HEK293 (cell line): ENCODE measurements around the gene CORO2B.

Experiments
- OSR2 ChIP-seq: fragments of 450-650 bp; formaldehyde crosslinking; IDR thresholded peaks from 2 replicates; pipeline ENCODE4 v1.5.1; 2016; ENCODE audit warnings: missing biosample characterization, missing genetic modification characterization
- REPIN1 ChIP-seq: fragments of 450-650 bp; formaldehyde crosslinking; IDR thresholded peaks from 2 replicates; pipeline ENCODE4 v1.5.1; 2017; ENCODE audit warnings: missing biosample characterization, missing genetic modification characterization, low read depth
- SCRT1 ChIP-seq: fragments of 450-650 bp; formaldehyde crosslinking; IDR thresholded peaks from 2 replicates; pipeline ENCODE4 v1.5.1; 2016; ENCODE audit warnings: missing biosample characterization, missing genetic modification characterization, borderline replicate concordance
- SCRT2 ChIP-seq: fragments of 450-650 bp; formaldehyde crosslinking; IDR thresholded peaks from 2 replicates; pipeline ENCODE4 v1.5.1; 2016; ENCODE audit warnings: missing biosample characterization, missing genetic modification characterization
- ZNF302 ChIP-seq: fragments of 450-650 bp; formaldehyde crosslinking; IDR thresholded peaks from 2 replicates; pipeline ENCODE4 v1.5.1; 2016; ENCODE audit warnings: missing biosample characterization, missing genetic modification characterization, low read depth
- ZNF561 ChIP-seq: fragments of 450-650 bp; IDR thresholded peaks from 2 replicates; pipeline ENCODE4 v1.5.1; 2018; ENCODE audit warnings: missing biosample characterization, missing genetic modification characterization, borderline replicate concordance
- ZNF768 ChIP-seq: fragments of 450-650 bp; formaldehyde crosslinking; IDR thresholded peaks from 2 replicates; pipeline ENCODE4 v1.5.1; 2018; ENCODE audit warnings: missing biosample characterization, mild to moderate bottlenecking, missing genetic modification characterization
- ZNF777 ChIP-seq: fragments of 450-650 bp; formaldehyde crosslinking; IDR thresholded peaks from 2 replicates; pipeline ENCODE4 v1.5.1; 2017; ENCODE audit warnings: missing biosample characterization, missing genetic modification characterization, borderline replicate concordance
- TF ChIP-seq, protein P1 (sequence below): fragments of 450-650 bp; formaldehyde crosslinking; IDR thresholded peaks from 2 replicates; pipeline ENCODE4 v1.5.1; 2016; ENCODE audit warnings: missing biosample characterization, missing genetic modification characterization
- TF ChIP-seq, protein P2 (sequence below): fragments of 450-650 bp; formaldehyde crosslinking; IDR thresholded peaks from 2 replicates; pipeline ENCODE4 v1.5.1; 2017; ENCODE audit warnings: missing biosample characterization, missing genetic modification characterization
- TF ChIP-seq, protein P3 (sequence below): fragments of 450-650 bp; formaldehyde crosslinking; IDR thresholded peaks from 2 replicates; pipeline ENCODE4 v1.5.1; 2016; ENCODE audit warnings: missing biosample characterization, missing genetic modification characterization
- TF ChIP-seq, protein P4 (sequence below): fragments of 450-650 bp; formaldehyde crosslinking; IDR thresholded peaks from 2 replicates; pipeline ENCODE4 v1.5.1; 2016; ENCODE audit warnings: missing biosample characterization, missing genetic modification characterization, low read depth
- TF ChIP-seq, protein P5 (sequence below): fragments of 450-650 bp; formaldehyde crosslinking; IDR thresholded peaks from 2 replicates; pipeline ENCODE4 v1.5.1; 2016; ENCODE audit warnings: missing biosample characterization, missing genetic modification characterization
- TF ChIP-seq, protein P6 (sequence below): fragments of 450-650 bp; formaldehyde crosslinking; IDR thresholded peaks from 2 replicates; pipeline ENCODE4 v1.5.1; 2016; ENCODE audit warnings: missing biosample characterization, missing genetic modification characterization
- TF ChIP-seq, protein P7 (sequence below): fragments of 450-650 bp; formaldehyde crosslinking; IDR thresholded peaks from 2 replicates; pipeline ENCODE4 v1.5.1; 2016; ENCODE audit warnings: missing biosample characterization, missing genetic modification characterization
- TF ChIP-seq, protein P8 (sequence below): fragments of 450-650 bp; formaldehyde crosslinking; IDR thresholded peaks from 2 replicates; pipeline ENCODE4 v1.5.1; 2016; ENCODE audit warnings: missing biosample characterization, missing genetic modification characterization, low read depth

Gene CORO2B

DNA sequence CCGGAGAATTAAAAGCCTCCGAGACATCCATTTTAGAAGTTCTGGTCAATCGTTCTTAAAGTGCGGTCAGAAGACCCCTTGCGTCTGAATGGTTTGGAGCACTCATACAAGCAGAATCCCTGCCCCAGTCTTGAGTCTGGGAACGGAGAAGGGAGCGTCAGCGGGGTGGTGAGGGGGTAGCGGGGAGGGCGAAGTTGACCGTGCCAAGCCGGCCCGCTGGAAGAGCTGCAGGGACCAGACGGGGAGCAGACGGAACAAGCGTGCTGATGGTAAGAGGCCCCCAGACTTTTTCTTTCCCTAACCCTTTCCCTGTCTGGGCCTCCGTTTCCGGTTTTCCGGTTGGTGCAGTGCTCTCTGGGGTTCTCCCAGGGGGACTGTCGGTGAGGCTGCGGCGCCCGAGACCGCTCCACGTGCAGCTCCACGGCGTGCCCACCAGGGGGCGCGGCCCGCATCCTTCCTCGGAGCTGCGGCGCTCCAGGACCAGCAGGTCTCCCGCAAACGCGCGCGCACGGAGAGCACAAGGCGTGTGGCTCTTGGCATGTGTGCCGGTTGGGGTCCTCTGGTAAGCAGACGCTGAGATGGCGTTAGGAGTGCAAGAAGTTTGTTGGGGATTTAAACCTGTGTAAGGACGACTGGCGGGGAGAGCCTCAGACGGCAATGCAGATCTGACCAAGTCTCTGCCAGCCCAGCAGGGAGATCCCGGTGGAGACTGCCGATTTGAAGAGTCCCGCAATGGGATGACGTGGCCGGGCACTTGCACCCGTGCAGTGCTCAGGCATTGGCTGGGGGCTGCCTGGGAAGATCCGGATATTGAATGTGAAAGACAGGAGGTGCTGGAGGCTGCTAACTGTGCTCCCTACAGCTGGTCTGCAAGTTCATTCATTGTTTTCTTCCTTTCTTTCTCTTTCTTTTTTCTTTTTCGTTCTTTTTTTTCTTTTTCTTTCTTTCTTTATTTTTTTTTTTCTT, 19.2 kb upstream of the CORO2B start (continued):
- TF ChIP-seq REPIN1 (peak; percentile 50; the same call in 1 of the 2 replicates), ZNF302 (tag by site-specific recombination) (no peak), ZNF777 (no peak), SCRT2 (peak; percentile 58), OSR2 (tag by site-specific recombination) (no peak), ZNF768 (tag by site-specific recombination) (no peak), SCRT1 (tag by site-specific recombination) (no peak), ZNF561 (tag by site-specific recombination) (peak; percentile 91; the same call in 1 of the 2 replicates)
- TF ChIP-seq, protein P1, sequence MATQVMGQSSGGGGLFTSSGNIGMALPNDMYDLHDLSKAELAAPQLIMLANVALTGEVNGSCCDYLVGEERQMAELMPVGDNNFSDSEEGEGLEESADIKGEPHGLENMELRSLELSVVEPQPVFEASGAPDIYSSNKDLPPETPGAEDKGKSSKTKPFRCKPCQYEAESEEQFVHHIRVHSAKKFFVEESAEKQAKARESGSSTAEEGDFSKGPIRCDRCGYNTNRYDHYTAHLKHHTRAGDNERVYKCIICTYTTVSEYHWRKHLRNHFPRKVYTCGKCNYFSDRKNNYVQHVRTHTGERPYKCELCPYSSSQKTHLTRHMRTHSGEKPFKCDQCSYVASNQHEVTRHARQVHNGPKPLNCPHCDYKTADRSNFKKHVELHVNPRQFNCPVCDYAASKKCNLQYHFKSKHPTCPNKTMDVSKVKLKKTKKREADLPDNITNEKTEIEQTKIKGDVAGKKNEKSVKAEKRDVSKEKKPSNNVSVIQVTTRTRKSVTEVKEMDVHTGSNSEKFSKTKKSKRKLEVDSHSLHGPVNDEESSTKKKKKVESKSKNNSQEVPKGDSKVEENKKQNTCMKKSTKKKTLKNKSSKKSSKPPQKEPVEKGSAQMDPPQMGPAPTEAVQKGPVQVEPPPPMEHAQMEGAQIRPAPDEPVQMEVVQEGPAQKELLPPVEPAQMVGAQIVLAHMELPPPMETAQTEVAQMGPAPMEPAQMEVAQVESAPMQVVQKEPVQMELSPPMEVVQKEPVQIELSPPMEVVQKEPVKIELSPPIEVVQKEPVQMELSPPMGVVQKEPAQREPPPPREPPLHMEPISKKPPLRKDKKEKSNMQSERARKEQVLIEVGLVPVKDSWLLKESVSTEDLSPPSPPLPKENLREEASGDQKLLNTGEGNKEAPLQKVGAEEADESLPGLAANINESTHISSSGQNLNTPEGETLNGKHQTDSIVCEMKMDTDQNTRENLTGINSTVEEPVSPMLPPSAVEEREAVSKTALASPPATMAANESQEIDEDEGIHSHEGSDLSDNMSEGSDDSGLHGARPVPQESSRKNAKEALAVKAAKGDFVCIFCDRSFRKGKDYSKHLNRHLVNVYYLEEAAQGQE (tag by site-specific recombination): no peak; the same call in 1 of the 2 replicates
- TF ChIP-seq, protein P2, sequence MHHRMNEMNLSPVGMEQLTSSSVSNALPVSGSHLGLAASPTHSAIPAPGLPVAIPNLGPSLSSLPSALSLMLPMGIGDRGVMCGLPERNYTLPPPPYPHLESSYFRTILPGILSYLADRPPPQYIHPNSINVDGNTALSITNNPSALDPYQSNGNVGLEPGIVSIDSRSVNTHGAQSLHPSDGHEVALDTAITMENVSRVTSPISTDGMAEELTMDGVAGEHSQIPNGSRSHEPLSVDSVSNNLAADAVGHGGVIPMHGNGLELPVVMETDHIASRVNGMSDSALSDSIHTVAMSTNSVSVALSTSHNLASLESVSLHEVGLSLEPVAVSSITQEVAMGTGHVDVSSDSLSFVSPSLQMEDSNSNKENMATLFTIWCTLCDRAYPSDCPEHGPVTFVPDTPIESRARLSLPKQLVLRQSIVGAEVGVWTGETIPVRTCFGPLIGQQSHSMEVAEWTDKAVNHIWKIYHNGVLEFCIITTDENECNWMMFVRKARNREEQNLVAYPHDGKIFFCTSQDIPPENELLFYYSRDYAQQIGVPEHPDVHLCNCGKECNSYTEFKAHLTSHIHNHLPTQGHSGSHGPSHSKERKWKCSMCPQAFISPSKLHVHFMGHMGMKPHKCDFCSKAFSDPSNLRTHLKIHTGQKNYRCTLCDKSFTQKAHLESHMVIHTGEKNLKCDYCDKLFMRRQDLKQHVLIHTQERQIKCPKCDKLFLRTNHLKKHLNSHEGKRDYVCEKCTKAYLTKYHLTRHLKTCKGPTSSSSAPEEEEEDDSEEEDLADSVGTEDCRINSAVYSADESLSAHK (tag by site-specific recombination): no peak
- TF ChIP-seq, protein P3, sequence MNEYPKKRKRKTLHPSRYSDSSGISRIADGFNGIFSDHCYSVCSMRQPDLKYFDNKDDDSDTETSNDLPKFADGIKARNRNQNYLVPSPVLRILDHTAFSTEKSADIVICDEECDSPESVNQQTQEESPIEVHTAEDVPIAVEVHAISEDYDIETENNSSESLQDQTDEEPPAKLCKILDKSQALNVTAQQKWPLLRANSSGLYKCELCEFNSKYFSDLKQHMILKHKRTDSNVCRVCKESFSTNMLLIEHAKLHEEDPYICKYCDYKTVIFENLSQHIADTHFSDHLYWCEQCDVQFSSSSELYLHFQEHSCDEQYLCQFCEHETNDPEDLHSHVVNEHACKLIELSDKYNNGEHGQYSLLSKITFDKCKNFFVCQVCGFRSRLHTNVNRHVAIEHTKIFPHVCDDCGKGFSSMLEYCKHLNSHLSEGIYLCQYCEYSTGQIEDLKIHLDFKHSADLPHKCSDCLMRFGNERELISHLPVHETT: peak; percentile 66; the same call in 1 of the 2 replicates
- TF ChIP-seq, protein P4, sequence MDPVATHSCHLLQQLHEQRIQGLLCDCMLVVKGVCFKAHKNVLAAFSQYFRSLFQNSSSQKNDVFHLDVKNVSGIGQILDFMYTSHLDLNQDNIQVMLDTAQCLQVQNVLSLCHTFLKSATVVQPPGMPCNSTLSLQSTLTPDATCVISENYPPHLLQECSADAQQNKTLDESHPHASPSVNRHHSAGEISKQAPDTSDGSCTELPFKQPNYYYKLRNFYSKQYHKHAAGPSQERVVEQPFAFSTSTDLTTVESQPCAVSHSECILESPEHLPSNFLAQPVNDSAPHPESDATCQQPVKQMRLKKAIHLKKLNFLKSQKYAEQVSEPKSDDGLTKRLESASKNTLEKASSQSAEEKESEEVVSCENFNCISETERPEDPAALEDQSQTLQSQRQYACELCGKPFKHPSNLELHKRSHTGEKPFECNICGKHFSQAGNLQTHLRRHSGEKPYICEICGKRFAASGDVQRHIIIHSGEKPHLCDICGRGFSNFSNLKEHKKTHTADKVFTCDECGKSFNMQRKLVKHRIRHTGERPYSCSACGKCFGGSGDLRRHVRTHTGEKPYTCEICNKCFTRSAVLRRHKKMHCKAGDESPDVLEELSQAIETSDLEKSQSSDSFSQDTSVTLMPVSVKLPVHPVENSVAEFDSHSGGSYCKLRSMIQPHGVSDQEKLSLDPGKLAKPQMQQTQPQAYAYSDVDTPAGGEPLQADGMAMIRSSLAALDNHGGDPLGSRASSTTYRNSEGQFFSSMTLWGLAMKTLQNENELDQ (tag by site-specific recombination): no peak
- TF ChIP-seq, protein P5, sequence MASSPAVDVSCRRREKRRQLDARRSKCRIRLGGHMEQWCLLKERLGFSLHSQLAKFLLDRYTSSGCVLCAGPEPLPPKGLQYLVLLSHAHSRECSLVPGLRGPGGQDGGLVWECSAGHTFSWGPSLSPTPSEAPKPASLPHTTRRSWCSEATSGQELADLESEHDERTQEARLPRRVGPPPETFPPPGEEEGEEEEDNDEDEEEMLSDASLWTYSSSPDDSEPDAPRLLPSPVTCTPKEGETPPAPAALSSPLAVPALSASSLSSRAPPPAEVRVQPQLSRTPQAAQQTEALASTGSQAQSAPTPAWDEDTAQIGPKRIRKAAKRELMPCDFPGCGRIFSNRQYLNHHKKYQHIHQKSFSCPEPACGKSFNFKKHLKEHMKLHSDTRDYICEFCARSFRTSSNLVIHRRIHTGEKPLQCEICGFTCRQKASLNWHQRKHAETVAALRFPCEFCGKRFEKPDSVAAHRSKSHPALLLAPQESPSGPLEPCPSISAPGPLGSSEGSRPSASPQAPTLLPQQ (tag by site-specific recombination): peak; percentile 88
- TF ChIP-seq, protein P6, sequence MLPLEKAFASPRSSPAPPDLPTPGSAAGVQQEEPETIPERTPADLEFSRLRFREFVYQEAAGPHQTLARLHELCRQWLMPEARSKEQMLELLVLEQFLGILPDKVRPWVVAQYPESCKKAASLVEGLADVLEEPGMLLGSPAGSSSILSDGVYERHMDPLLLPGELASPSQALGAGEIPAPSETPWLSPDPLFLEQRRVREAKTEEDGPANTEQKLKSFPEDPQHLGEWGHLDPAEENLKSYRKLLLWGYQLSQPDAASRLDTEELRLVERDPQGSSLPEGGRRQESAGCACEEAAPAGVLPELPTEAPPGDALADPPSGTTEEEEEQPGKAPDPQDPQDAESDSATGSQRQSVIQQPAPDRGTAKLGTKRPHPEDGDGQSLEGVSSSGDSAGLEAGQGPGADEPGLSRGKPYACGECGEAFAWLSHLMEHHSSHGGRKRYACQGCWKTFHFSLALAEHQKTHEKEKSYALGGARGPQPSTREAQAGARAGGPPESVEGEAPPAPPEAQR (tag by site-specific recombination): no peak; the same call in 1 of the 2 replicates
- TF ChIP-seq, protein P7, sequence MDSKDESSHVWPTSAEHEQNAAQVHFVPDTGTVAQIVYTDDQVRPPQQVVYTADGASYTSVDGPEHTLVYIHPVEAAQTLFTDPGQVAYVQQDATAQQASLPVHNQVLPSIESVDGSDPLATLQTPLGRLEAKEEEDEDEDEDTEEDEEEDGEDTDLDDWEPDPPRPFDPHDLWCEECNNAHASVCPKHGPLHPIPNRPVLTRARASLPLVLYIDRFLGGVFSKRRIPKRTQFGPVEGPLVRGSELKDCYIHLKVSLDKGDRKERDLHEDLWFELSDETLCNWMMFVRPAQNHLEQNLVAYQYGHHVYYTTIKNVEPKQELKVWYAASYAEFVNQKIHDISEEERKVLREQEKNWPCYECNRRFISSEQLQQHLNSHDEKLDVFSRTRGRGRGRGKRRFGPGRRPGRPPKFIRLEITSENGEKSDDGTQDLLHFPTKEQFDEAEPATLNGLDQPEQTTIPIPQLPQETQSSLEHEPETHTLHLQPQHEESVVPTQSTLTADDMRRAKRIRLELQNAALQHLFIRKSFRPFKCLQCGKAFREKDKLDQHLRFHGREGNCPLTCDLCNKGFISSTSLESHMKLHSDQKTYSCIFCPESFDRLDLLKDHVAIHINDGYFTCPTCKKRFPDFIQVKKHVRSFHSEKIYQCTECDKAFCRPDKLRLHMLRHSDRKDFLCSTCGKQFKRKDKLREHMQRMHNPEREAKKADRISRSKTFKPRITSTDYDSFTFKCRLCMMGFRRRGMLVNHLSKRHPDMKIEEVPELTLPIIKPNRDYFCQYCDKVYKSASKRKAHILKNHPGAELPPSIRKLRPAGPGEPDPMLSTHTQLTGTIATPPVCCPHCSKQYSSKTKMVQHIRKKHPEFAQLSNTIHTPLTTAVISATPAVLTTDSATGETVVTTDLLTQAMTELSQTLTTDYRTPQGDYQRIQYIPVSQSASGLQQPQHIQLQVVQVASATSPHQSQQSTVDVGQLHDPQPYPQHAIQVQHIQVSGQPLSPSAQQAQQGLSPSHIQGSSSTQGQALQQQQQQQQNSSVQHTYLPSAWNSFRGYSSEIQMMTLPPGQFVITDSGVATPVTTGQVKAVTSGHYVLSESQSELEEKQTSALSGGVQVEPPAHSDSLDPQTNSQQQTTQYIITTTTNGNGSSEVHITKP (tag by site-specific recombination): peak; percentile 89
- TF ChIP-seq, protein P8, sequence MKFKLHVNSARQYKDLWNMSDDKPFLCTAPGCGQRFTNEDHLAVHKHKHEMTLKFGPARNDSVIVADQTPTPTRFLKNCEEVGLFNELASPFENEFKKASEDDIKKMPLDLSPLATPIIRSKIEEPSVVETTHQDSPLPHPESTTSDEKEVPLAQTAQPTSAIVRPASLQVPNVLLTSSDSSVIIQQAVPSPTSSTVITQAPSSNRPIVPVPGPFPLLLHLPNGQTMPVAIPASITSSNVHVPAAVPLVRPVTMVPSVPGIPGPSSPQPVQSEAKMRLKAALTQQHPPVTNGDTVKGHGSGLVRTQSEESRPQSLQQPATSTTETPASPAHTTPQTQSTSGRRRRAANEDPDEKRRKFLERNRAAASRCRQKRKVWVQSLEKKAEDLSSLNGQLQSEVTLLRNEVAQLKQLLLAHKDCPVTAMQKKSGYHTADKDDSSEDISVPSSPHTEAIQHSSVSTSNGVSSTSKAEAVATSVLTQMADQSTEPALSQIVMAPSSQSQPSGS (tag by site-specific recombination): peak; percentile 56; the same call in 1 of the 2 replicates
